Keratinocyte (primary cell): Measurements from ENCODE around the gene TPBG.

Experiments
- CTCF ChIP-seq, 3 experiments: IDR thresholded peaks in 1 of 3; conservative IDR thresholded peaks in 1 of 3; optimal IDR thresholded peaks in 1 of 3; 2 replicates in 2 of 3; 3 replicates in 1 of 3; pipeline versions ENCODE3 to v1.5.1; 2011; ENCODE audit warnings: low read length in 3 of 3, mild to moderate bottlenecking in 3 of 3, moderate library complexity in 2 of 3, control low read depth in 1 of 3, inconsistent platforms in 1 of 3; ENCODE audit not compliant: insufficient read depth in 2 of 3; ENCODE audit errors: extremely low read depth in 1 of 3
- EZH2 ChIP-seq: IDR thresholded peaks from one replicate; pipeline ENCODE4 v1.6.1; 2012; ENCODE audit warnings: inconsistent platforms, mild to moderate bottlenecking, low read length, moderate library complexity

- TF ChIP-seq CTCF (optimal IDR thresholded peaks at IDR 0.05 in 1 of 3, IDR thresholded peaks at IDR 0.05 in 1 of 3, conservative IDR thresholded peaks at IDR 0.05 in 1 of 3; ENCODE audit: extremely low read depth in 1 of 3, insufficient read depth in 2 of 3, low read length in 3 of 3) (peak in 2 of 3 experiments; percentile 2 to 28), EZH2 (no peak)
Observed at GRCh38 chr6:82337688-82338257, 25.8 kb upstream of the TPBG start.
